GM12878 (cell line): ENCODE measurements around the gene AKT1S1. TPM values are rescaled to one million over a fixed set of nuclear protein-coding genes. Genes with fewer than 3 reads are reported as not detected.

Experiments
- ATAC-seq: fragments of 200-7000 bp; cut with Tn5 transposase; 3 replicates; pipeline ENCODE4 v1.9.1; 2020; ENCODE audit warnings: mild to moderate bottlenecking, moderate library complexity
- BruUV-seq: library from RNA; stranded (reverse); fragments of 400-500 nt; replicated peaks from 2 replicates; lab custom pipeline; 2021; lab: Mats Ljungman, UMichigan
- CTCF ChIA-PET: fragments of 300-600 bp; sonication (Branson Sonifier 250); formaldehyde crosslinking; extraction: SDS; loops from one replicate; lab custom pipeline; 2021; ENCODE audit warnings: inconsistent platforms; lab: Yijun Ruan, JAX
- POLR2A ChIA-PET: fragments of 350-600 bp; formaldehyde crosslinking; extraction: SDS; loops from one replicate; lab custom pipeline; 2021; ENCODE audit warnings: inconsistent platforms; lab: Charles Lee
- RAD21 ChIA-PET: fragments of 300-600 bp; sonication (Branson Sonifier 250); formaldehyde crosslinking; loops from one replicate; lab custom pipeline; 2023; ENCODE audit warnings: antibody characterized with exemption; ENCODE audit not compliant: unreplicated experiment; lab: Charles Lee
- SMC1A ChIA-PET: fragments of 300-600 bp; sonication (Branson Sonifier 250); formaldehyde crosslinking; loops from one replicate; lab custom pipeline; 2023; ENCODE audit not compliant: unreplicated experiment, uncharacterized antibody; lab: Charles Lee
- DNase-seq: peaks from one replicate; pipeline ENCODE4 v3.0.0-alpha.2; 2011; ENCODE audit warnings: low read depth, low spot score
- FAIRE-seq: peaks from 3 replicates; lab custom pipeline; 2011; peaks lifted over from hg19 to GRCh38; lab: Jason Lieb, UNC
- H2AFZ ChIP-seq: 2 replicates; pipeline ENCODE4 v1.6.0; 2011; ENCODE audit warnings: low read depth, low read length, control low read depth; ENCODE audit not compliant: control insufficient read depth
- H3K27ac ChIP-seq: 2 replicates; pipeline ENCODE4 v1.5.1; 2011; ENCODE audit warnings: control low read depth; ENCODE audit not compliant: control insufficient read depth, insufficient read depth
- H3K27me3 ChIP-seq, 2 experiments: replicated peaks in 1 of 2; 2 replicates each; pipeline versions ENCODE4 v1.6.0 to v1.6.1; 2011; ENCODE audit warnings: low read length in 1 of 2; ENCODE audit not compliant: control insufficient read depth in 2 of 2, insufficient read depth in 2 of 2
- H3K36me3 ChIP-seq, 2 experiments: 2 replicates each; pipeline ENCODE4 v1.5.1; 2011; ENCODE audit warnings: low read length in 1 of 2; ENCODE audit not compliant: control insufficient read depth in 2 of 2, insufficient read depth in 2 of 2
- H3K4me1 ChIP-seq: 2 replicates; pipeline ENCODE4 v1.6.1; 2011; ENCODE audit warnings: mild to moderate bottlenecking, low read length, moderate library complexity, mixed read lengths; ENCODE audit not compliant: control insufficient read depth, insufficient read depth
- H3K4me2 ChIP-seq: 2 replicates; pipeline ENCODE4 v1.6.0; 2011; ENCODE audit warnings: control low read depth; ENCODE audit not compliant: control insufficient read depth, insufficient read depth
- H3K4me3 ChIP-seq: fragments of 200-600 bp; sonication (generic); 2 replicates; pipeline ENCODE4 v1.5.1; 2016
- H3K79me2 ChIP-seq: 2 replicates; pipeline ENCODE4 v1.6.0; 2011; ENCODE audit warnings: low read length; ENCODE audit not compliant: control insufficient read depth, insufficient read depth
- H3K9ac ChIP-seq: 2 replicates; pipeline ENCODE4 v1.8.0; 2011; ENCODE audit warnings: low read length, control low read depth, mixed read lengths; ENCODE audit not compliant: control insufficient read depth, insufficient read depth
- H3K9me3 ChIP-seq: replicated peaks from 3 replicates; pipeline ENCODE4 v1.5.1; 2011; ENCODE audit warnings: mild to moderate bottlenecking, low read length; ENCODE audit not compliant: control insufficient read depth, insufficient read depth
- H4K20me1 ChIP-seq: 2 replicates; pipeline ENCODE4 v1.6.0; 2011; ENCODE audit not compliant: control insufficient read depth, insufficient read depth
- TCF7 ChIP-seq: IDR thresholded peaks from 2 replicates; pipeline ENCODE4 v1.6.1; 2014; ENCODE audit warnings: antibody characterized with exemption, borderline replicate concordance
- WGBS: methylation state at CpG from one replicate; pipeline ENCODE4 v1.1.6; 2016; ENCODE audit warnings: low lambda C conversion rate; ENCODE audit not compliant: insufficient replicate concordance, insufficient coverage; ENCODE audit errors: missing lambda C conversion rate; 5-methylcytosine and 5-hydroxymethylcytosine counted together
- in situ Hi-C: fragments of 300-500 bp; cut with MboI; formaldehyde crosslinking; loops from 9 replicates; pipeline ENCODE4 v1.14.3; 2018; ENCODE audit warnings: mixed read lengths
- intact Hi-C: fragments of 100-400 bp; cut with micrococcal nuclease; formaldehyde crosslinking; loops from one replicate; pipeline ENCODE4 v1.14.2; 2022; ENCODE audit not compliant: unreplicated experiment
- polyA plus RNA-seq, 11 experiments: library from polyadenylated mRNA; depleted of rRNA in 4 of 11; unstranded in 6 of 11; stranded (reverse) in 5 of 11; fragments of >200 nt; fragmentation: Nextera tagmentation in 4 of 11; fragmentation: Illumina TruSeq in 1 of 11; extraction: Ambion mirVana in 4 of 11; extraction: Trizol in 1 of 11; gene quantifications; 1 replicate in 1 of 11; 2 replicates in 10 of 11; pipeline versions ENCODE4 v1.2.1 to v1.2.3, GENCODE V29; 2011 to 2016; ENCODE audit warnings: inconsistent platforms in 2 of 11, missing spikeins in 2 of 11, low read depth in 1 of 11
- total RNA-seq, 4 experiments: library from RNA; depleted of rRNA in 3 of 4; stranded (reverse); fragments of >200 nt in 3 of 4; fragmentation: Illumina TruSeq in 1 of 4; extraction: Trizol in 1 of 4; gene quantifications; 2 replicates each; pipeline versions ENCODE4 v1.2.1 to v1.2.3, GENCODE V29; 2013 to 2021
- TF ChIP-seq, protein P1 (sequence below), 3 experiments: IDR thresholded peaks in 2 of 3; conservative IDR thresholded peaks in 1 of 3; 2 replicates each; pipeline ENCODE4 v1.5.1; 2011; ENCODE audit warnings: low read depth in 3 of 3, low read length in 3 of 3, mild to moderate bottlenecking in 3 of 3, control low read depth in 2 of 3, moderate library complexity in 2 of 3, inconsistent platforms in 1 of 3, mixed read lengths in 1 of 3; ENCODE audit not compliant: control insufficient read depth in 2 of 3, insufficient read depth in 1 of 3; ENCODE audit errors: extremely low read depth in 1 of 3

Gene AKT1S1
- total and polyA plus RNA-seq, 10 of the 15 experiments (the other 5 are each of a cell fraction or from before 2014, with no cell fraction given): 0.43 to 23.0 (median 12.3) TPM

DNA sequence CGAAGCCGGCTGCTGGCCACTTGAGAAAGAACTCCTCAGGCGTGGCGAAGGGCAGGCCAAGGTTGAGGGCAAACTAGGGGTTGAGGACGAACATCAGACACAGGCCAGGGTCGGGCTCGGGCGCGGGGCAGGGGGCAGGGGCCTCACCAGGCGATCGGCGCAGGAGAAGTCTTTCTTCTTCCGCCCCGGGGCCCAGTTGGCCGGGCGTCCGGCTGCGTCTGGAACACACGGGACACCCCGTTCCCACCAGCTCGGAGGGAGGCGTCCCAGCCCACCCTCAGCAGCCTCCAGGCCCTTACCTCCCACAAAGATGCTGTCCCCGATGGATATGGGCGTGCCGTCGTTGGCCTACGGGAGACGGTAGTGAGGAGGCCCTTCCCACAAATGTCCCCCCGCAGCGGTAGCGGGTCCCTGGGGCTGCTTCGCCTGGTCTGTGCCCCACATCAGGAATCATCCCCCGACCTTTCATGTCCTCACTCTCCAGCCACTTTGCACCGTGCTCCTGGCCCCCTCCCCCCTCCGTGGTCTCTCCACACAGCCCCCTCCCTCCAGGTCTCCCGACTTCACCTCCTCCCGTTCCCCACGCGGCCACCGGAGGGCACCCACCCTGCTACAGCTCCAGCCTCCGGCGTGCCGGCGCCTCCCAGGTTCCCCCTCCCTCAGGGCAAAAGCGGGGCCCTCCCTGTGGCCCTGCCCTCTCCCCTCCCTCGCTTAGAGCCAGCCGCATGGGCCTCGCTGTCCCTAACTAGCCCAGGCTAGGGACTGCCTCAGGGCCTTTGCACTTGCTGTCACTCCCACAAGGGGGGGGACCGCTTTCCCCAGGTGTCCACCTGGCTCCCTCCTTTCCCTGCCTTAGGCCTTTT lies 14.5 kb downstream of the AKT1S1 start:
- Histone ChIP-seq H3K27me3 (no peaks in the 10 kb centered on the region), H2AFZ (no peak overlapping the region), H4K20me1 (no peaks in the 10 kb centered on the region), H3K79me2 (peaks cover 18% of the 10 kb centered on the region)
- DNase-seq (no peak), ATAC-seq (no peak), FAIRE-seq (no peak)
- POLR2A ChIA-PET: no interaction called here
- in situ Hi-C loops: no loop called here
- BruUV-seq: no TSS peak
- TF ChIP-seq, protein P1, sequence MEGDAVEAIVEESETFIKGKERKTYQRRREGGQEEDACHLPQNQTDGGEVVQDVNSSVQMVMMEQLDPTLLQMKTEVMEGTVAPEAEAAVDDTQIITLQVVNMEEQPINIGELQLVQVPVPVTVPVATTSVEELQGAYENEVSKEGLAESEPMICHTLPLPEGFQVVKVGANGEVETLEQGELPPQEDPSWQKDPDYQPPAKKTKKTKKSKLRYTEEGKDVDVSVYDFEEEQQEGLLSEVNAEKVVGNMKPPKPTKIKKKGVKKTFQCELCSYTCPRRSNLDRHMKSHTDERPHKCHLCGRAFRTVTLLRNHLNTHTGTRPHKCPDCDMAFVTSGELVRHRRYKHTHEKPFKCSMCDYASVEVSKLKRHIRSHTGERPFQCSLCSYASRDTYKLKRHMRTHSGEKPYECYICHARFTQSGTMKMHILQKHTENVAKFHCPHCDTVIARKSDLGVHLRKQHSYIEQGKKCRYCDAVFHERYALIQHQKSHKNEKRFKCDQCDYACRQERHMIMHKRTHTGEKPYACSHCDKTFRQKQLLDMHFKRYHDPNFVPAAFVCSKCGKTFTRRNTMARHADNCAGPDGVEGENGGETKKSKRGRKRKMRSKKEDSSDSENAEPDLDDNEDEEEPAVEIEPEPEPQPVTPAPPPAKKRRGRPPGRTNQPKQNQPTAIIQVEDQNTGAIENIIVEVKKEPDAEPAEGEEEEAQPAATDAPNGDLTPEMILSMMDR (IDR thresholded peaks at IDR 0.05 in 2 of 3, conservative IDR thresholded peaks at IDR 0.05 in 1 of 3; ENCODE audit: control insufficient read depth in 2 of 3, extremely low read depth in 1 of 3, insufficient read depth in 1 of 3, low read depth in 3 of 3, low read length in 3 of 3): peak; percentile 3 to 39 (median 21); a peak in 2 of 6 replicates
- TF ChIP-seq TCF7: no peak
- TF ChIP-seq, all 136 proteins: peak for 1
- RAD21 ChIA-PET: no interaction called here
- SMC1A ChIA-PET: no interaction called here
- H3K27ac ChIP-seq: no peak overlapping the region
- H3K9me3 ChIP-seq: no peaks in the 10 kb centered on the region
- no peak overlapping the region for H3K9ac ChIP-seq
- no peak overlapping the region for H3K4me2 ChIP-seq
- CTCF ChIA-PET: interaction anchor here (1.4 to 1.5 kb wide), 2 partner anchors 9 to 12 kb away, joined by 3 read pairs; partner anchors contain the start of gene PTOV1
- WGBS: 99% methylated on average over 28 of the region's 49 CpGs
- peaks cover 3% of the 10 kb centered on the region; the same call in 1 of the 2 replicates for H3K4me1 ChIP-seq
- no peak overlapping the region for H3K4me3 ChIP-seq
- peaks cover 9 to 28% of the 10 kb centered on the region in 2 experiments for H3K36me3 ChIP-seq
- intact Hi-C loops: no loop called here
